Measurements from ENCODE around the gene KIAA1671. TPM values are rescaled to one million over a fixed set of nuclear protein-coding genes. Genes with fewer than 3 reads are reported as not detected.

KIAA1671 gene
- total and polyA plus RNA-seq, 2 of the 13 experiments (the other 11 are each of a cell fraction or from before 2014, with no cell fraction given) = 13.5 to 13.6 TPM

- TF ChIP-seq, protein P1, sequence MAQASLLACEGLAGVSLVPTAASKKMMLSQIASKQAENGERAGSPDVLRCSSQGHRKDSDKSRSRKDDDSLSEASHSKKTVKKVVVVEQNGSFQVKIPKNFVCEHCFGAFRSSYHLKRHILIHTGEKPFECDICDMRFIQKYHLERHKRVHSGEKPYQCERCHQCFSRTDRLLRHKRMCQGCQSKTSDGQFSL (CRISPR knock-in tag; IDR thresholded peaks at IDR 0.05) = no peak
Measured at GRCh38 chr22:25136953-25137576, 184.5 kb downstream of the KIAA1671 start (continued).

DNA sequence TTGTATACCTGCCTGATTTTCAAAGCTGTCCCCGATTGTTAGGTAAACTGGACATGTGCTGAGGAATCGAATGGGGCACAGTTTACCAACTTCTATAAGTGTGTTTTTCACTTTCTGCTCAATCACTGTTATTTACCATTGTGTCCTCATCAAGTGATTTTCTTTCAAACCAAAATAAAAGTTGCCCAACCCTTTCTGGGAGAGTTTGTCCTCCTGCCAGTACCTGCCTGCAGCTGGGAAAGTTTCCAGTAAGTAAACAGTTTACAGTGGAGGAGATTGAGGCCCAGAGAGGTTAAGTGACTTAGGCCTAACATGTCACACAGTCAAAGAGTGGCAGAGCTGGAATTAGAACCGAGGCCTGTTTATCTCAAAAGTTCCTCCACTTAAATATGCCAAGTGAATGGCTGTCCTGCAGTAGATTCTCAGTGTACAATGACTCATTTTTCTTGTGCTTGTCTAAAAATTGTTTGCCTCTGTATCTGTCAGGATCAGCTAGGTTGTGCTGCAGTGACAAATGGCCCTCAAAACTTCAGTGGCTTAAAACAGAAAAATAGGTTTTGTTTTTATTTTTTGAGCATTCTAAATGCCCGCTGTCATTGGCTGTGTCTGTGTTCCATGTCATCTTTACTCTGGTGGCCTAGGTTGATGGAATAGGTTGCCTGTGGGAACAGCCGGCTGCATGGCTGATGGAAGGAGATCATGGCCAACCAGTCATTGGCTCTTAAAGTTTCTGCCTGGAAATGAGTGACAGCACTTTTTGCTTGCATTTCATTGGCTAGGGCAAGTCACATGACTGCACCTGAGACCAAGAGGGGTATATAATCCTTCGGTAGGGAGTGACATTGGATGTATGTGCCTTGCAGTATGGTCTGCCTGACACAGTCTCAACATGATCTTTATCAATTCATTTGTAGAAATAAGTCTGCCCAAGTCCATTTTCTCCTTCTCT, 185.3 kb downstream of the KIAA1671 start:
- ATAC-seq (no peak), DNase-seq (ENCODE audit: low spot score) (no peak), FAIRE-seq (no peak)
- H3K27ac ChIP-seq (ENCODE audit: extremely low read length, insufficient read depth, low read length) = no peak overlapping the region
- no peak overlapping the region for H2AFZ ChIP-seq (ENCODE audit: low read length)
- BruUV-seq (replicated peaks) = no TSS peak
- in situ Hi-C loops (cut with HindIII; ENCODE audit: extremely low pct_ligation_motif_present, low pct_unique_long_range_greater_than_20kb) = no loop called here
- H3K9ac ChIP-seq (ENCODE audit: insufficient read depth, low read depth, low read length) = no peak overlapping the region
- no peaks in the 10 kb centered on the region for H3K4me1 ChIP-seq (ENCODE audit: insufficient read depth, low read length)
- peaks cover 8 to 9% of the 10 kb centered on the region in 2 experiments; a peak in 4 of 5 replicates for H3K36me3 ChIP-seq (replicated peaks in 1 of 2; ENCODE audit: control insufficient read depth in 1 of 2, insufficient read depth in 2 of 2, low read length in 2 of 2)
- CTCF ChIA-PET (ENCODE audit: low intra/inter-chr PET ratio, low total read pairs) = no interaction called here
- intact Hi-C loops (cut with micrococcal nuclease; ENCODE audit: unreplicated experiment) = no loop called here
- WGBS (ENCODE audit: low lambda C conversion rate) = 96% methylated on average over 6 of the region's 6 CpGs
- no peak overlapping the region for H3K4me3 ChIP-seq (replicated peaks in 1 of 3; ENCODE audit: insufficient read depth in 1 of 3, low read depth in 2 of 3, low read length in 3 of 3)
- H3K4me2 ChIP-seq (ENCODE audit: low read depth, low read length) = no peak overlapping the region
- H4K20me1 ChIP-seq (ENCODE audit: insufficient read depth, low read length) = no peaks in the 10 kb centered on the region
- POLR2A ChIA-PET = no interaction called here
- peaks cover 13% of the 10 kb centered on the region for H3K79me2 ChIP-seq (ENCODE audit: insufficient read depth, low read length)
- H3K27me3 ChIP-seq (ENCODE audit: control insufficient read depth in 1 of 2, insufficient read depth in 2 of 2, low read length in 2 of 2) = no peaks in the 10 kb centered on the region
- H3K9me3 ChIP-seq (ENCODE audit: low read length) = no peaks in the 10 kb centered on the region
- TF ChIP-seq ZFYVE20 (CRISPR knock-in tag; IDR thresholded peaks at IDR 0.05; ENCODE audit: borderline replicate concordance, low read depth) (no peak), ZNF354B (CRISPR knock-in tag; IDR thresholded peaks at IDR 0.05) (no peak), RFX5 (IDR thresholded peaks at IDR 0.05; ENCODE audit: low read depth, low read length) (peak; percentile 97), NFYC (CRISPR knock-in tag; IDR thresholded peaks at IDR 0.05) (peak; percentile 65), NFYB (CRISPR knock-in tag; IDR thresholded peaks at IDR 0.05) (peak; percentile 48; the same call in 1 of the 2 replicates), RFXANK (CRISPR knock-in tag; IDR thresholded peaks at IDR 0.05) (peak; percentile 96), RFXAP (CRISPR knock-in tag; IDR thresholded peaks at IDR 0.05; ENCODE audit: borderline replicate concordance) (peak; percentile 89), SKI (IDR thresholded peaks at IDR 0.05; ENCODE audit: partially characterized antibody) (no peak), ZNF12 (CRISPR knock-in tag; IDR thresholded peaks at IDR 0.05) (peak; percentile 99), RBAK (CRISPR knock-in tag; IDR thresholded peaks at IDR 0.05) (peak; percentile 65; the same call in 1 of the 2 replicates), ZNF329 (CRISPR knock-in tag; IDR thresholded peaks at IDR 0.05; ENCODE audit: low read depth) (no peak), KLF13 (CRISPR knock-in tag; IDR thresholded peaks at IDR 0.05) (no peak)
- TF ChIP-seq, protein P2, sequence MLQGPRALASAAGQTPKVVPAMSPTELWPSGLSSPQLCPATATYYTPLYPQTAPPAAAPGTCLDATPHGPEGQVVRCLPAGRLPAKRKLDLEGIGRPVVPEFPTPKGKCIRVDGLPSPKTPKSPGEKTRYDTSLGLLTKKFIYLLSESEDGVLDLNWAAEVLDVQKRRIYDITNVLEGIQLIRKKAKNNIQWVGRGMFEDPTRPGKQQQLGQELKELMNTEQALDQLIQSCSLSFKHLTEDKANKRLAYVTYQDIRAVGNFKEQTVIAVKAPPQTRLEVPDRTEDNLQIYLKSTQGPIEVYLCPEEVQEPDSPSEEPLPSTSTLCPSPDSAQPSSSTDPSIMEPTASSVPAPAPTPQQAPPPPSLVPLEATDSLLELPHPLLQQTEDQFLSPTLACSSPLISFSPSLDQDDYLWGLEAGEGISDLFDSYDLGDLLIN (CRISPR knock-in tag; IDR thresholded peaks at IDR 0.05; ENCODE audit: borderline replicate concordance) = no peak
- TF ChIP-seq, protein P3, sequence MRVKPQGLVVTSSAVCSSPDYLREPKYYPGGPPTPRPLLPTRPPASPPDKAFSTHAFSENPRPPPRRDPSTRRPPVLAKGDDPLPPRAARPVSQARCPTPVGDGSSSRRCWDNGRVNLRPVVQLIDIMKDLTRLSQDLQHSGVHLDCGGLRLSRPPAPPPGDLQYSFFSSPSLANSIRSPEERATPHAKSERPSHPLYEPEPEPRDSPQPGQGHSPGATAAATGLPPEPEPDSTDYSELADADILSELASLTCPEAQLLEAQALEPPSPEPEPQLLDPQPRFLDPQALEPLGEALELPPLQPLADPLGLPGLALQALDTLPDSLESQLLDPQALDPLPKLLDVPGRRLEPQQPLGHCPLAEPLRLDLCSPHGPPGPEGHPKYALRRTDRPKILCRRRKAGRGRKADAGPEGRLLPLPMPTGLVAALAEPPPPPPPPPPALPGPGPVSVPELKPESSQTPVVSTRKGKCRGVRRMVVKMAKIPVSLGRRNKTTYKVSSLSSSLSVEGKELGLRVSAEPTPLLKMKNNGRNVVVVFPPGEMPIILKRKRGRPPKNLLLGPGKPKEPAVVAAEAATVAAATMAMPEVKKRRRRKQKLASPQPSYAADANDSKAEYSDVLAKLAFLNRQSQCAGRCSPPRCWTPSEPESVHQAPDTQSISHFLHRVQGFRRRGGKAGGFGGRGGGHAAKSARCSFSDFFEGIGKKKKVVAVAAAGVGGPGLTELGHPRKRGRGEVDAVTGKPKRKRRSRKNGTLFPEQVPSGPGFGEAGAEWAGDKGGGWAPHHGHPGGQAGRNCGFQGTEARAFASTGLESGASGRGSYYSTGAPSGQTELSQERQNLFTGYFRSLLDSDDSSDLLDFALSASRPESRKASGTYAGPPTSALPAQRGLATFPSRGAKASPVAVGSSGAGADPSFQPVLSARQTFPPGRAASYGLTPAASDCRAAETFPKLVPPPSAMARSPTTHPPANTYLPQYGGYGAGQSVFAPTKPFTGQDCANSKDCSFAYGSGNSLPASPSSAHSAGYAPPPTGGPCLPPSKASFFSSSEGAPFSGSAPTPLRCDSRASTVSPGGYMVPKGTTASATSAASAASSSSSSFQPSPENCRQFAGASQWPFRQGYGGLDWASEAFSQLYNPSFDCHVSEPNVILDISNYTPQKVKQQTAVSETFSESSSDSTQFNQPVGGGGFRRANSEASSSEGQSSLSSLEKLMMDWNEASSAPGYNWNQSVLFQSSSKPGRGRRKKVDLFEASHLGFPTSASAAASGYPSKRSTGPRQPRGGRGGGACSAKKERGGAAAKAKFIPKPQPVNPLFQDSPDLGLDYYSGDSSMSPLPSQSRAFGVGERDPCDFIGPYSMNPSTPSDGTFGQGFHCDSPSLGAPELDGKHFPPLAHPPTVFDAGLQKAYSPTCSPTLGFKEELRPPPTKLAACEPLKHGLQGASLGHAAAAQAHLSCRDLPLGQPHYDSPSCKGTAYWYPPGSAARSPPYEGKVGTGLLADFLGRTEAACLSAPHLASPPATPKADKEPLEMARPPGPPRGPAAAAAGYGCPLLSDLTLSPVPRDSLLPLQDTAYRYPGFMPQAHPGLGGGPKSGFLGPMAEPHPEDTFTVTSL (CRISPR knock-in tag; IDR thresholded peaks at IDR 0.05; ENCODE audit: borderline replicate concordance) = no peak
